Nephron (organoid): ENCODE results near the gene ZNF169.
"Not testable (repeated sequence)": the region's sequence is repeated elsewhere in the genome, so short reads cannot be mapped to it uniquely, and the experiment has no call there.

ENCODE experiments used
- H3K27ac Mint-ChIP-seq, 3 experiments: 2 replicates each; pipeline ENCODE4 v1.8.0; 2020; ENCODE audit warnings: mixed read lengths in 3 of 3, mild to moderate bottlenecking in 2 of 3, moderate library complexity in 1 of 3
- H3K27me3 Mint-ChIP-seq: 2 replicates; pipeline ENCODE4 v1.8.0; 2021; ENCODE audit warnings: low read depth, mild to moderate bottlenecking, moderate library complexity, mixed read lengths
- H3K36me3 Mint-ChIP-seq: 2 replicates; pipeline ENCODE4 v1.8.0; 2020; ENCODE audit warnings: low read depth, mixed read lengths
- H3K4me1 Mint-ChIP-seq: 2 replicates; pipeline ENCODE4 v1.8.0; 2020; ENCODE audit warnings: mixed read lengths
- H3K4me3 Mint-ChIP-seq, 3 experiments: 2 replicates each; pipeline ENCODE4 v1.8.0; 2020; ENCODE audit warnings: mild to moderate bottlenecking in 3 of 3, mixed read lengths in 3 of 3, moderate library complexity in 2 of 3
- H3K9me3 Mint-ChIP-seq: 2 replicates; pipeline ENCODE4 v1.8.0; 2020; ENCODE audit warnings: mixed read lengths
- CTCF ChIP-seq, 3 experiments: fragments of 200-600 bp; sonication (generic); IDR thresholded peaks; one replicate each; pipeline ENCODE4 v1.5.0; 2021; ENCODE audit warnings: antibody characterized with exemption in 3 of 3; ENCODE audit not compliant: unreplicated experiment in 3 of 3

ZNF169 gene

DNA sequence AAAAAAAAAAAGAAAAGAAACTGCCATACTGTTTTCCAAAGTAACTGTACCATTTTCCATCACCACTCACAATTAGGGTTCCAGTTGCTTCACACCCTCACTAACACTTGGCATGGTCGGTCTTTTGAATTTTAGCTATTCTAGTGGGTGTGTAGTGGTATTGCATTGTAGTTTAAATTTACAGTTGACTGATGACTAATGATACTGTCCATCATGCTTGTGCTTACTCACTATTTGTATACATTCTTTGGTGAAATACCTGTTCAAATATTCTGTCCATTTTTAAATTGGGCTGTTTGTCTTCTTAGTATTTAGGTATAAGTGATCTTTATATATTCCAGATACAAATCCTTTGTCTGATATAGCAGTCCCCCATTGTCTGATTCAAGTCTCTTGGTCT, 36.2 kb upstream of the ZNF169 start:
- H3K27ac Mint-ChIP-seq = no peak overlapping the region
- peaks cover 17% of the 10 kb centered on the region for H3K9me3 Mint-ChIP-seq
- no peak for TF ChIP-seq CTCF (IDR thresholded peaks at IDR 0.05; ENCODE audit: unreplicated experiment in 3 of 3)
- no peaks in the 10 kb centered on the region for H3K36me3 Mint-ChIP-seq
- no peak overlapping the region for H3K4me3 Mint-ChIP-seq
- no peaks in the 10 kb centered on the region for H3K4me1 Mint-ChIP-seq
- peaks cover 8% of the 10 kb centered on the region for H3K27me3 Mint-ChIP-seq

- not testable (repeated sequence) for H3K4me3 Mint-ChIP-seq, H3K27me3 Mint-ChIP-seq, H3K27ac Mint-ChIP-seq, H3K4me1 Mint-ChIP-seq, H3K36me3 Mint-ChIP-seq
- H3K9me3 Mint-ChIP-seq = peaks cover 25% of the 10 kb centered on the region
Measured at GRCh38 chr9:94225413-94225812, 33.7 kb upstream of the ZNF169 start.

DNA sequence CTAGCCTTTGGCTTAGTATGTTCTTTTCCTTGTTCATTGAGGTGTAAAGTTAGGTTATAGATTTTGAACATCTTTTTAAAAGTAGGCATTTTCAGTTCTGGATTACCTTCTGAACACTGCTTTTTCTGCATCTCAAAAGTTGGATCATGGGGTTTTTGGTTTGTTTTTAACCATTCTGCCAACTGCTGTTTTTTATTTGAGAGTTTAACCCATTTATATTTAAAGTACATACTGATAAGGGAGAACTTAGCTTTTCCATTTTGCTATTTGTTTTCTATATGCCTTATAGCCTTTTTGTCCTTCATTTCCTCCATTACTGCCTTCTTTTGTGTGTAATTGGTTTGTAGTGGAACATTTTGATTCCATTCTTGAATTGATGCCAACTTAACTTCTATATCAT, 30.5 kb upstream of the ZNF169 start:
- Mint-ChIP-seq H3K9me3 (peaks cover 25% of the 10 kb centered on the region), H3K4me1 (no peaks in the 10 kb centered on the region), H3K27ac (no peak overlapping the region), H3K4me3 (no peak overlapping the region), H3K36me3 (no peaks in the 10 kb centered on the region), H3K27me3 (no peaks in the 10 kb centered on the region)
- no peak for TF ChIP-seq CTCF (IDR thresholded peaks at IDR 0.05; ENCODE audit: unreplicated experiment in 3 of 3)

DNA sequence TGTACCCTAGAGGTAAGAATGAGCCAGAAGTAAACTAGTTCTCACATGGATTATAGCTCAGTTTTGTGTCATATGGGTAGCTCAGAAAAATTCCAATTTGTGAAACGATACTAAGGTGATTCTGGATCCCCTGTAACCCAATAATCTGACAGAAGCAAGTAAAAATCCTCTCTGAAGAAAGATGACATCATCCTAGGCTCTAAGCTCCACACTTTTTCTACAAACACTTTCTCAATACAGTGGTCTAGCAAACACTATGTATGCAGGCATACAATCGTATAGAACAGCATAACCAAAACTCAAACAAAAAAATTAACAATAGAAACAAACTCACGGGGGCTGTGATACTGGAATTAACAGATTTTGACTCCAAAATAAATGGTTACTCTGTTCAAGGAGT, 26.7 kb upstream of the ZNF169 start:
- Mint-ChIP-seq H3K9me3 (peaks cover 15% of the 10 kb centered on the region), H3K36me3 (no peaks in the 10 kb centered on the region), H3K27ac (no peak overlapping the region), H3K27me3 (no peaks in the 10 kb centered on the region), H3K4me1 (no peaks in the 10 kb centered on the region), H3K4me3 (no peak overlapping the region)
- no peak for TF ChIP-seq CTCF (IDR thresholded peaks at IDR 0.05; ENCODE audit: unreplicated experiment in 3 of 3)

DNA sequence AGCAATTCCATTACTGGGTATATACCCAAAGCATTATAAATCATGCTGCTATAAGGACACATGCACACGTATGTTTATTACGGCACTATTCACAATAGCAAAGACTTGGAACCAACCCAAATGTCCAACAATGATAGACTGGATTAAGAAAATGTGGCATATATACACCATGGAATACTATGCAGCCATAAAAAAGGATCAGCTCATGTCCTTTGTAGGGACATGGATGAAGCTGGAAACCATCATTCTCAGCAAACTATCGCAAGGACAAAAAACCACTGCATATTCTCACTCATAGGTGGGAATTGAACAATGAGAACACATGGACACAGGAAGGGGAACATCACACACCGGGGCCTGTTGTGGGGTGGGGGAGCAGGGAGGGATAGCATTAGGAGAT, 18.0 kb upstream of the ZNF169 start:
- H3K9me3 Mint-ChIP-seq = peaks cover 16% of the 10 kb centered on the region
- not testable (repeated sequence) for H3K36me3 Mint-ChIP-seq, H3K4me1 Mint-ChIP-seq, H3K27me3 Mint-ChIP-seq, H3K4me3 Mint-ChIP-seq, H3K27ac Mint-ChIP-seq

- Mint-ChIP-seq H3K27me3 (peaks cover 4% of the 10 kb centered on the region), H3K4me1 (no peaks in the 10 kb centered on the region), H3K9me3 (peaks cover 16% of the 10 kb centered on the region), H3K27ac (no peak overlapping the region), H3K36me3 (no peaks in the 10 kb centered on the region), H3K4me3 (no peak overlapping the region)
- no peak for TF ChIP-seq CTCF (IDR thresholded peaks at IDR 0.05; ENCODE audit: unreplicated experiment in 3 of 3)
Measured at GRCh38 chr9:94245651-94246050, 13.4 kb upstream of the ZNF169 start.

DNA sequence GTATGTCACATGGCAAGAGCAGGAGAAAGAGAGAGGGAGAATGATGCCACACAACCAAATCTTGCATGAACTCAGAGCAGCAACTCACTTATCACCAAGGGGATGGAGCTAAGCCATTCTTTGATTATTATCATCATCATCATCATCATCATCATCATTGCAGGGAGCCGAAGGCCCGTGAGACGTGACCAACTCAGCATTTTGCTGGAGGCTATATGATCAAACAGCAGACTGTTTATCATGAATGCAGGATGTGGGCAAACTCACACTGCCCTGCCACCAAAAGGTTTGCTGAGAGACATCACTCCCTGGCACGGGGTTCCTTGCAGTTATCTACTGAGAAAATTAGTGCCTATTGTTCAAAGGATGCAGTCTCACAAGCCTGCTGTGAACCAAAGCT, 8.6 kb upstream of the ZNF169 start:
- Mint-ChIP-seq H3K4me3 (no peak overlapping the region), H3K4me1 (no peaks in the 10 kb centered on the region), H3K27ac (no peak overlapping the region), H3K9me3 (no peaks in the 10 kb centered on the region), H3K36me3 (no peaks in the 10 kb centered on the region), H3K27me3 (no peaks in the 10 kb centered on the region)
- no peak for TF ChIP-seq CTCF (IDR thresholded peaks at IDR 0.05; ENCODE audit: unreplicated experiment in 3 of 3)
